ENCODE measurements around the gene SYNE2.

SYNE2 gene

GRCh38 chr14:64198486-64198885, 345.7 kb downstream of the SYNE2 start:
- TF ChIP-seq CTCF (conservative IDR thresholded peaks at IDR 0.05): no peak
- no peak overlapping the region for H3K27ac ChIP-seq

- no peak overlapping the region for H3K27ac ChIP-seq
- TF ChIP-seq CTCF (conservative IDR thresholded peaks at IDR 0.05): no peak
Observed at GRCh38 chr14:64200170-64200569, 347.4 kb downstream of the SYNE2 start.

- H3K27ac ChIP-seq: no peak overlapping the region
- TF ChIP-seq CTCF (conservative IDR thresholded peaks at IDR 0.05): no peak
Observed at GRCh38 chr14:64201296-64201695, 348.5 kb downstream of the SYNE2 start.

GRCh38 chr14:64201921-64202545, 349.2 kb downstream of the SYNE2 start:
- H3K27ac ChIP-seq: no peak overlapping the region
- TF ChIP-seq CTCF (conservative IDR thresholded peaks at IDR 0.05): no peak

- H3K27ac ChIP-seq: no peak overlapping the region
- TF ChIP-seq CTCF (conservative IDR thresholded peaks at IDR 0.05): no peak
Observed at GRCh38 chr14:64202716-64203115, 349.9 kb downstream of the SYNE2 start.

- no peak overlapping the region for H3K27ac ChIP-seq
- no peak for TF ChIP-seq CTCF (conservative IDR thresholded peaks at IDR 0.05)
Observed at GRCh38 chr14:64203366-64204006, 350.7 kb downstream of the SYNE2 start.

- TF ChIP-seq CTCF (conservative IDR thresholded peaks at IDR 0.05): no peak
- no peak overlapping the region for H3K27ac ChIP-seq
Observed at GRCh38 chr14:64208261-64208660, 355.5 kb downstream of the SYNE2 start.
